ENCODE data around the gene CPNE9. TPM values are rescaled to one million over a fixed set of nuclear protein-coding genes. Genes with fewer than 3 reads are reported as not detected.
A peak's percentile ranks its signal among the peaks of the same experiment; 100 is the strongest.

Gene CPNE9
- polyA plus RNA-seq, 4 donors = 0.35 to 0.92 TPM; not detected in 2

- FAIRE-seq (no peak), DNase-seq (peak; percentile 99)
- no peaks in the 10 kb centered on the region for H3K27me3 ChIP-seq (ENCODE audit: control insufficient read depth in 3 of 3, insufficient read depth in 3 of 3, low read length in 3 of 3)
- 0 to 1% (median 0%) methylated on average over 57 to 60 of the region's 60 CpGs for WGBS, 3 donors
- peak within 1 kb of the TSS; percentile 37 to 72 (median 60) for H3K4me3 ChIP-seq (ENCODE audit: low read depth in 1 of 3, low read length in 3 of 3)
- peak within 1 kb of the TSS; percentile 72 to 92 (median 89) for H3K27ac ChIP-seq (ENCODE audit: low read depth in 1 of 3, low read length in 2 of 3)
- peaks cover 12 to 66% (median 14%) of the 10 kb centered on the region in 3 donors for H3K36me3 ChIP-seq (ENCODE audit: control insufficient read depth in 3 of 3, insufficient read depth in 2 of 3, low read depth in 1 of 3, low read length in 3 of 3)
- no peaks in the 10 kb centered on the region for H3K9me3 ChIP-seq (ENCODE audit: control insufficient read depth in 2 of 2, insufficient read depth in 1 of 2, low read depth in 1 of 2, low read length in 1 of 2)
- peaks cover 0 to 15% (median 3%) of the 10 kb centered on the region in 3 donors for H3K4me1 ChIP-seq (ENCODE audit: control insufficient read depth in 3 of 3, insufficient read depth in 2 of 3, low read depth in 1 of 3, low read length in 2 of 3)
Observed at GRCh38 chr3:9749645-9750555, 46.3 kb downstream of the CPNE9 start, which contains the start of gene OGG1. OGG1 (plus strand) TSS chr3:9749952; CDS start chr3:9750287, 335 bp downstream.

- FAIRE-seq (no peak), DNase-seq (peak; percentile 87 to 90)
- Histone ChIP-seq H3K27ac (ENCODE audit: low read depth in 1 of 3, low read length in 2 of 3) (peak overlapping the region; percentile 72 to 92 (median 89)), H3K4me3 (ENCODE audit: low read depth in 1 of 3, low read length in 3 of 3) (peak overlapping the region; percentile 17 to 72 (median 60)), H3K4me1 (ENCODE audit: control insufficient read depth in 3 of 3, insufficient read depth in 2 of 3, low read depth in 1 of 3, low read length in 2 of 3) (peaks cover 0 to 15% (median 3%) of the 10 kb centered on the region in 3 donors), H3K27me3 (ENCODE audit: control insufficient read depth in 3 of 3, insufficient read depth in 3 of 3, low read length in 3 of 3) (no peaks in the 10 kb centered on the region), H3K36me3 (ENCODE audit: control insufficient read depth in 3 of 3, insufficient read depth in 2 of 3, low read depth in 1 of 3, low read length in 3 of 3) (peaks cover 9 to 65% (median 10%) of the 10 kb centered on the region in 3 donors), H3K9me3 (ENCODE audit: control insufficient read depth in 2 of 2, insufficient read depth in 1 of 2, low read depth in 1 of 2, low read length in 1 of 2) (no peaks in the 10 kb centered on the region)
- 17 to 29% (median 18%) methylated on average over 17 of the region's 17 CpGs for WGBS, 3 donors
Observed at GRCh38 chr3:9750556-9751411, 47.2 kb downstream of the CPNE9 start.

- 73 to 83% (median 81%) methylated on average over 8 of the region's 8 CpGs for WGBS, 3 donors
- Histone ChIP-seq H3K4me3 (ENCODE audit: low read depth in 1 of 3, low read length in 3 of 3) (no peak overlapping the region), H3K36me3 (ENCODE audit: control insufficient read depth in 3 of 3, insufficient read depth in 2 of 3, low read depth in 1 of 3, low read length in 3 of 3) (peaks cover 16 to 75% (median 18%) of the 10 kb centered on the region in 3 donors), H3K9me3 (ENCODE audit: control insufficient read depth in 2 of 2, insufficient read depth in 1 of 2, low read depth in 1 of 2, low read length in 1 of 2) (no peaks in the 10 kb centered on the region), H3K27me3 (ENCODE audit: control insufficient read depth in 3 of 3, insufficient read depth in 3 of 3, low read length in 3 of 3) (no peaks in the 10 kb centered on the region), H3K27ac (ENCODE audit: low read depth in 1 of 3, low read length in 2 of 3) (peak overlapping the region in 1 of 3 donors; percentile 11), H3K4me1 (ENCODE audit: control insufficient read depth in 3 of 3, insufficient read depth in 2 of 3, low read depth in 1 of 3, low read length in 2 of 3) (peaks cover 0 to 3% (median 3%) of the 10 kb centered on the region in 3 donors)
- no peak for FAIRE-seq
- DNase-seq = no peak
Observed at GRCh38 chr3:9754678-9755077, 51.0 kb downstream of the CPNE9 start.

- no peak overlapping the region for H3K27ac ChIP-seq (ENCODE audit: low read depth in 1 of 3, low read length in 2 of 3)
- H3K36me3 ChIP-seq (ENCODE audit: control insufficient read depth in 3 of 3, insufficient read depth in 2 of 3, low read depth in 1 of 3, low read length in 3 of 3) = peaks cover 18 to 84% (median 19%) of the 10 kb centered on the region in 3 donors
- H3K4me3 ChIP-seq (ENCODE audit: low read depth in 1 of 3, low read length in 3 of 3) = no peak overlapping the region
- no peaks in the 10 kb centered on the region for H3K9me3 ChIP-seq (ENCODE audit: control insufficient read depth in 2 of 2, insufficient read depth in 1 of 2, low read depth in 1 of 2, low read length in 1 of 2)
- no peaks in the 10 kb centered on the region for H3K4me1 ChIP-seq (ENCODE audit: control insufficient read depth in 3 of 3, insufficient read depth in 2 of 3, low read depth in 1 of 3, low read length in 2 of 3)
- H3K27me3 ChIP-seq (ENCODE audit: control insufficient read depth in 3 of 3, insufficient read depth in 3 of 3, low read length in 3 of 3) = no peaks in the 10 kb centered on the region
- DNase-seq (no peak), FAIRE-seq (no peak)
- 89 to 96% (median 92%) methylated on average over 11 to 13 of the region's 13 CpGs for WGBS, 3 donors
Observed at GRCh38 chr3:9757427-9757826, 53.8 kb downstream of the CPNE9 start.

GRCh38 chr3:9760779-9761505 is 57.3 kb downstream of the CPNE9 start:
- Histone ChIP-seq H3K4me1 (ENCODE audit: control insufficient read depth in 3 of 3, insufficient read depth in 2 of 3, low read depth in 1 of 3, low read length in 2 of 3) (no peaks in the 10 kb centered on the region), H3K27me3 (ENCODE audit: control insufficient read depth in 3 of 3, insufficient read depth in 3 of 3, low read length in 3 of 3) (no peaks in the 10 kb centered on the region), H3K27ac (ENCODE audit: low read depth in 1 of 3, low read length in 2 of 3) (no peak overlapping the region), H3K9me3 (ENCODE audit: control insufficient read depth in 2 of 2, insufficient read depth in 1 of 2, low read depth in 1 of 2, low read length in 1 of 2) (no peaks in the 10 kb centered on the region), H3K36me3 (ENCODE audit: control insufficient read depth in 3 of 3, insufficient read depth in 2 of 3, low read depth in 1 of 3, low read length in 3 of 3) (peaks cover 13 to 83% (median 14%) of the 10 kb centered on the region in 3 donors), H3K4me3 (ENCODE audit: low read depth in 1 of 3, low read length in 3 of 3) (no peak overlapping the region)
- no peak for DNase-seq
- no peak for FAIRE-seq
- WGBS, 3 donors = 95 to 98% (median 96%) methylated on average over 10 of the region's 10 CpGs

- no peaks in the 10 kb centered on the region for H3K4me1 ChIP-seq (ENCODE audit: control insufficient read depth in 3 of 3, insufficient read depth in 2 of 3, low read depth in 1 of 3, low read length in 2 of 3)
- H3K9me3 ChIP-seq (ENCODE audit: control insufficient read depth in 2 of 2, insufficient read depth in 1 of 2, low read depth in 1 of 2, low read length in 1 of 2) = no peaks in the 10 kb centered on the region
- no peak overlapping the region for H3K4me3 ChIP-seq (ENCODE audit: low read depth in 1 of 3, low read length in 3 of 3)
- H3K27ac ChIP-seq (ENCODE audit: low read depth in 1 of 3, low read length in 2 of 3) = no peak overlapping the region
- peaks cover 9 to 76% (median 11%) of the 10 kb centered on the region in 3 donors for H3K36me3 ChIP-seq (ENCODE audit: control insufficient read depth in 3 of 3, insufficient read depth in 2 of 3, low read depth in 1 of 3, low read length in 3 of 3)
- H3K27me3 ChIP-seq (ENCODE audit: control insufficient read depth in 3 of 3, insufficient read depth in 3 of 3, low read length in 3 of 3) = no peaks in the 10 kb centered on the region
- no peak for FAIRE-seq
- DNase-seq = no peak
- WGBS, 3 donors = 90 to 95% (median 91%) methylated on average over 5 of the region's 5 CpGs
Observed at GRCh38 chr3:9761919-9762318, 58.3 kb downstream of the CPNE9 start.

GRCh38 chr3:9762871-9763270 is 59.2 kb downstream of the CPNE9 start:
- FAIRE-seq (no peak), DNase-seq (no peak)
- no peak overlapping the region for H3K4me3 ChIP-seq (ENCODE audit: low read depth in 1 of 3, low read length in 3 of 3)
- peaks cover 5 to 75% (median 5%) of the 10 kb centered on the region in 3 donors for H3K36me3 ChIP-seq (ENCODE audit: control insufficient read depth in 3 of 3, insufficient read depth in 2 of 3, low read depth in 1 of 3, low read length in 3 of 3)
- no peaks in the 10 kb centered on the region for H3K9me3 ChIP-seq (ENCODE audit: control insufficient read depth in 2 of 2, insufficient read depth in 1 of 2, low read depth in 1 of 2, low read length in 1 of 2)
- H3K27ac ChIP-seq (ENCODE audit: low read depth in 1 of 3, low read length in 2 of 3) = no peak overlapping the region
- H3K27me3 ChIP-seq (ENCODE audit: control insufficient read depth in 3 of 3, insufficient read depth in 3 of 3, low read length in 3 of 3) = no peaks in the 10 kb centered on the region
- WGBS, 3 donors = 90 to 94% (median 93%) methylated on average over 8 of the region's 8 CpGs
- H3K4me1 ChIP-seq (ENCODE audit: control insufficient read depth in 3 of 3, insufficient read depth in 2 of 3, low read depth in 1 of 3, low read length in 2 of 3) = peaks cover 0 to 4% (median 0%) of the 10 kb centered on the region in 3 donors
